Erythroblast (primary cell): ENCODE measurements around the gene LAIR2.

ENCODE experiments used
- GATA1 ChIP-seq: IDR thresholded peaks from 2 replicates; pipeline ENCODE4 v1.6.1; 2011; ENCODE audit warnings: low read depth, mild to moderate bottlenecking, control low read depth, low read length, moderate library complexity
- POLR2A ChIP-seq: IDR thresholded peaks from 2 replicates; pipeline ENCODE4 v1.6.1; 2011; ENCODE audit warnings: mild to moderate bottlenecking, low read length

DNA sequence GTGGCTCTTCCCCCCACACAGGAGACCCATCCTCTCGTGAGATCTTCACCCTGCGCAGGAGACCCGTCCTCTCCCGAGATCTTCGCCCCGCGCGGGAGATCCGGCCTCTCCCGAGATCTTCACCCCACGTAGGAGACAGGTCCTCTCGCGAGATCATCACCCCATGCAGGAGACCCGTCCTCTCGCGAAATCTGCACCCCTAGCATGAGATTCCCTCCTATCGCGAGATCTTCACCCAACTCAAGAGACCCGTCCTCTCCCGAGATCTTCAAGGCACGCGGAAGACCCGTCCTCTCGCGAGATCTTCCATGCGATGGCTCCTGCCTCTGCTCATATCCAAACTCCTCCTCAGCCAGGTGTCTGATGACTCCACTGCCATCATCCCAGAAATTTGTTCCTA, 24.3 kb downstream of the LAIR2 start:
- TF ChIP-seq POLR2A (no peak), GATA1 (no peak)
